Measurements from ENCODE around the gene PDE5A.

PDE5A gene

GRCh38 chr4:119523399-119523798 is 105.2 kb downstream of the PDE5A start:
- DNase-seq (ENCODE audit: low read depth in 2 of 2): no peak

DNA sequence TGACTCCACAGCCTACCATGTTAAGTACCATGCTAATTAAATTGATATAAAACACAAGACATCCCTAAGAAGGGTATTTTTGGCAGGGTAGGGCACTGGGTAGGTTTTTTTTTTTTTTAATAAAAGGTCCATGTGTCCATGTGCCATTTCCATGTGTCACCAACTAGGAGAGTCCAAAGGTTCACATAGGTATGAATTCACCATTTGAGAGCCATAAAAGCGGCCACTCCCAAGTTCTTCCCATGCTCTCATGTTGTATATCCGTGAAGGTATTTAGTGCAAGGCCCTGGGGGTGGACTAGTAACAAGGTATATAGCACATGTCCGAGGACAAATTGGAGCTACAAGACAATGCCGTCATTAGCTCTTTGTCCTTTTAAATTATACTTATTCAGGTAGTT is 107.3 kb downstream of the PDE5A start:
- DNase-seq (ENCODE audit: low read depth in 2 of 2): no peak

- DNase-seq (ENCODE audit: low read depth in 2 of 2): no peak
Measured at GRCh38 chr4:119518915-119519410, 109.6 kb downstream of the PDE5A start.

GRCh38 chr4:119518230-119518892 is 110.2 kb downstream of the PDE5A start:
- no peak for DNase-seq (ENCODE audit: low read depth in 2 of 2)

DNA sequence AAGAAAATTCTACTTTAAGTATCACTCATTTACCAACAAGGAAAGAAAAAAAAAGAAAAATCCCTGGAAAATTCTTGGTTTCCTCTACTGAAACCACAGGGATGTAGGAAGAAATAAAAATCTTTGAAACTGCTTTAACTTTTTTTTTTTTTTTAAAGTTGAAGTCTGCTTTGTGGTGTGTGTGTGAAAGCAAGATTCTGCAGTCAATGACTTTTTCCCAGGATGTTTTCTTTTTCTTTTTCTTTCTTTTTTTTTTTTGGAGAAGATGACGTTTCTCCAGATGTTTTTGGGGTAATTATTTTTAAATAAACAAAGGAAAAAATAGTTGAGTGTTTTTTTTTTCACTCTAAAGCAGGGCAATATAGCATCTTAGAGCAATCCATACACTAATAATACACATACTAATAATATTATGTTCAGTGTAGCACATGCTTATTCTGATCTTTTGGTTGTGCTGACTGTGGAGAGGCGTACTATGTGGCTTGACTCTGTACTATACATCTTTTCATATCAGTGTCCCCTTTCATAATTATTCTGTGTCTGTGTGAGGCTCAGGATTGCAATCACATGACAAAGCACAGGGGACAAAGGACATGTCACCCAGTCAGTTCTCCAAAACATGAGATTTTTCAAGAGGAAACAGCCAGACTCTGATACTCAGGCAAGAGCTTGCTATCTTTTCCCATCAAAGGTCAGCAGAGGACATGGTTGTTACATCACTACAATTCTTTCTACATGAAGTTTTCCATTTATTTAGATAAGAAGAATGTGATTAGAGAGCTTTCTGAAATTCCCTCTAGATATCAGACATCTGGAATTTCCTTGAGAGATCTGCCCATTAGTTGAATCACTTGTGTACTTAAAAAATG is 111.0 kb downstream of the PDE5A start:
- peak; percentile 56 to 58 for DNase-seq (ENCODE audit: low read depth in 2 of 2)

DNA sequence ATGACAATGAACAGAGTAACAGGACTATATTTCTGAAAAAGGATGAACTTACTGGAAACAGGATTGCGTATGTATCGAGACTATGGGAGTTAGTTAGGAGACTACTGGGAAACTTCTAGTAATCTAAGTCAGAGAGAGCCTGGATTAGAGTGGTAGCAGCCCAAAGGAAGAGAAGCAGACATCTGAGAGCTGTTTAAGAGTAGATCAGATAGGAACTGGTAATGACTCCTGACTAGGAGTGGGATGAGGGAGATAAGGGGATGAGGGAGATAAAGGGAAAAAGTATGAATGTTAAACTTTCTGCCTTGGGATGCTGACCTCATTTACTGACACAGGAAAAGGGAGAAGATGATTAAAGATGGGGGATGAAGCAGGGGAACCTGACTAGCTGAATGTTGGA is 116.2 kb downstream of the PDE5A start:
- DNase-seq (ENCODE audit: low read depth in 2 of 2): no peak

DNA sequence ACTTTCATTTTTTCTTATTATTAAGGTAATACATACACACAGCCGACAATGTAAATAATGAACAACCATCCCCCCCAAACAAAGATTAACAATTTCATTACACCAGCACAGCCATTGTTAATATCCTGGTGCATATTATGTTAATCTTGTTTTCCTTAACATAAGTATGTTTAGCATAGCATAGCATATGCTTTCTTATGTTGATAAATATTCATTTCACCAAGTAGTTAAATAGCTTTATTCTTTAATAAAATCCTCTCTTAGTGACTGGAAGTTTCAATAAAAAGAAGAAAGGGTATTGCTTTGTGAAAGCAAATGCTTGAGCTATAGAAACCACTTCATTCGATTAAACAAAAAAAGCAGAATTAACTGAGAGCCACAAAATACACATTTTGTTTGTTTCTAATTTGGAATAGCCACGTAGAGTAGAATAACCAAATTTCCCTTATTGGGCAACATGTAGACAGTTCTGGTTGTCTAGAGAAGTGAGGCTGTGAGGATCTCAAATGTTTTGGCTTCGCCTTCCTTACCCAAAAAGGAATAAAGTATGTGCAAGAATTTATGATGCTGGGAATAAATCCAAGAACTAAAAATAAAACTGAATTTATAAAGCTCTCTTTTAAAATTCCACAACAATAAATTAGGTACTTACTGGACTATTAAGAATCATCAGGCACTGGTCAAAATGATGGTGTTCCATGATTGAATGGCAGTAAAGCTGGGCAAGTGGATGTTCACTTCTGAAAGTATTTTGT is 118.0 kb downstream of the PDE5A start:
- DNase-seq (ENCODE audit: low read depth in 2 of 2): peak; percentile 36 to 41

- no peak for DNase-seq (ENCODE audit: low read depth in 2 of 2)
Measured at GRCh38 chr4:119508281-119508680, 120.3 kb downstream of the PDE5A start.

GRCh38 chr4:119506806-119507205 is 121.8 kb downstream of the PDE5A start:
- no peak for DNase-seq (ENCODE audit: low read depth in 2 of 2)

- no peak for DNase-seq (ENCODE audit: low read depth in 2 of 2)
Measured at GRCh38 chr4:119504616-119505015, 124.0 kb downstream of the PDE5A start.

DNA sequence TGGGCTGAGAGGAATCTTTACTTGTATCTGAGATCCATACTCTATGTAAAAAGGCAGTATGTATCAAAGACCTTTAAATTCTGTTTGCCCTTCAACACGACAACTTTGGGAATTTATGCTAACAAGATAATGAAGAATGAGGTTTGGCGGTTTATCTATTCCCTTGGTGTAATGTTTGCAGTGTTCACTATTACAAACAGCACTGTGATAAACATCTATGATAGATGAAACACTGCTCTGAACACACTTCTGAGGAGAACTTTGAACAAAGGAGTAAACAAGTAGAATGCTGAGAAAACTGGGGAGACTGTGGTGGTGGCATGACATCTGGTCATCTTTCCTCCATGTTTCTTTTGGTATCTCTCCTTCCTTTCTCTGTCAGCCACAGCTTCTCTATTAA is 126.9 kb downstream of the PDE5A start:
- DNase-seq (ENCODE audit: low read depth in 2 of 2): no peak

- DNase-seq (ENCODE audit: low read depth in 2 of 2): no peak
Measured at GRCh38 chr4:119498527-119498926, 130.1 kb downstream of the PDE5A start.

GRCh38 chr4:119493886-119494285 is 134.7 kb downstream of the PDE5A start:
- DNase-seq (ENCODE audit: low read depth in 2 of 2): no peak

DNA sequence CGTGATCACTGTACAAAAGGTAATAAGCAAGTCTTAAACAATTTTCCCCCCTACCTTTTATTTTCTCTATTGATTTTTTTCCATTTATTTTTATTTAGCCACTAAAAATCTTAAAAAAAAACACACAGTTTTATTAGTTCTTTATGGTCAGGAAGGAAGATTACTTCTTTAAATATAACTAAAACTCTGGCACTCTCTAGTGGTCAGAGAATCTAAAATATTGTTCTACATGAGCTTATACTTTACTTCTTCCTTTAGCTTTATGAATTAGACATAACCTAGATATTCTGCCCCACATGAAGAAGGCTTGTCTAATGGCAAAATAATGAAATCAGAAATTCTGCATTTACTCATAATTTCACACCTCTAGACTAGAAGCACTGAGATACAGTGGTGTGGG is 135.2 kb downstream of the PDE5A start:
- no peak for DNase-seq (ENCODE audit: low read depth in 2 of 2)

DNA sequence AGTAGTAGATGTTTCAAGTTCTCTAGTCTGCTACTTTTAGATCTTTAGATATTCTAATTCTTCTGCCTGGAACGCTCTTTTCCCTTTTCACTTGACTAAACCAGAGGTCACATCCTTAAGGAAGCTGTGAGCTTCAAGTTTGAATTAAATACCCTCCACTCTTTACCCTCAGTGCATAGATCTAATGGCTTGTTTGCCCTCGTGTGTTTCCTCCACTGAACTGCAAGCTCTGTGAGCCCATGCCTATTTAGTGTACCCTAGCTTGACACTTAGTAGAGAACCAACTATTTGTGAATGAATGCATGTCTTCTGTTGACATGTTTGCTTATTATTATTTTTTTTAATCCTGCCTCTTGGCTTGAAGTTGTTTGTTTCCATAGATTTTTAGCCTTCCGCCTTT is 138.3 kb downstream of the PDE5A start:
- no peak for DNase-seq (ENCODE audit: low read depth in 2 of 2)

GRCh38 chr4:119489305-119489704 is 139.3 kb downstream of the PDE5A start:
- no peak for DNase-seq (ENCODE audit: low read depth in 2 of 2)

DNA sequence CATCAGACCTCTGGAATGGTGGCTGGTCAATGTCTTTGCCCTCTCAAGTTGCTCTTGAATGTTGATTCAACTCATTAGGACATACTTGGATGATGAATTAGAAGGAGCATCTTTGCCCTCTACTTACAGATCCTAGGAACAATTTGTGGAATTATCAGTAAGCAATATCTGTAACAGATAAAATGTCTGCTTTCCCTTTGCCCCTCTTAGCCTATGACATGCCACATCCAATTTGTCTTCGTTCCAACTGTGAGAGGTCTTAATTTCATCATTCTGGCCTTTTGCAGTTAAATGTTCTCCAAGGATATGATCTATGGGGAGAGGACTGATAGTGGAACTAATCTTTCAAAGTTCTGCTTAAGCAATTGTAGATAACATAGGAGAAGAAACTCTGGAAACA is 148.3 kb downstream of the PDE5A start:
- DNase-seq (ENCODE audit: low read depth in 2 of 2): no peak

DNA sequence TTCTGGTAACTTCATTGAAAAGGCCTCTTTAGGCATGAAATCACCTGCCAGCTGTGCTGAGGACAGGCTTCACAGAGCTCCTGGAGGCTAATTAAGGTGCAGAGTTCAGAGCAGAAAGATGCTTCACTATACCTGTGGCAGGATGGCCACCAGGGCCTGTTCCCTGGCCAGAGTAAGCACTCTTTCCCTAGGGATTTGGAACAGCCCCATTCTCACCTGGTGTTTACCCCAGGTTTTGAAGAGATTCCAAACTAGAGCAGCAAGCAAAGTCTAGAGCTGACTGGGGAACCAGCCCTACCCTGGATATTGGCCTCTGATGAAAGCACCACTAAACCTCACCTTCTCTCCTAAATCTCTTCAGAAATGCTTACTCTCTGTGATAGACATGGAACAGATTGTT is 148.8 kb downstream of the PDE5A start:
- DNase-seq (ENCODE audit: low read depth in 2 of 2): no peak

DNA sequence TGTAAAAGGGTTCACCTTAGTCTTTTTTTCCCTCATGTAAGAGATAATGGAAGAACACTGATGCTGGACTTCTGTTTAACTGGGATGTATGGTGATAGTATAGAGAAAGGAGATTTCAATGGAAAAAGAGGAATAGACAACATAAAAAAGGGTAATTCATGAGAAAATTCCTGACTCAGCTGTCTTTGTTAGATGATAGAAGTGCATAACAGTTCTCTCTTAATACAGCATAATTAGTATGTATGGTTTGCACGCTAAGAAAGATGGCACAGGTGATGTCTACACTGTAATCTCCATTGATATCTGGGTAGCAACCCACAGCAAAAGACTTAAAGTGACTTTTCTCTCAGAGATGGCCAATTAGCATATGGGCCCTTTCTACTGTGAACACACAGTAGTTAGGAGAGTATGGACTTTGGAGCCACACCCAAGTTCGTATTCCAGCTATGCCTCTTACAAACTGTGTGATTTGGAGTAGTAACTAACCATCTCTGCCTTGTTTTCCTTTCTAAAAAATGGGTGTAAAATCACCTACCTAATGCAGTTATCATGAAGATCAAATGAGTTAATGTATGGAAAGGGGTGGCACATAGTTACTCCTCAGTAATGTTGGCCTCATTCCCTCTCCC is 149.3 kb downstream of the PDE5A start:
- DNase-seq (ENCODE audit: low read depth in 2 of 2): no peak

- no peak for DNase-seq (ENCODE audit: low read depth in 2 of 2)
Measured at GRCh38 chr4:119478446-119479179, 150.0 kb downstream of the PDE5A start.

GRCh38 chr4:119477412-119478053 is 151.1 kb downstream of the PDE5A start:
- DNase-seq (ENCODE audit: low read depth in 2 of 2): no peak
